WTC11 (cell line): Measurements from ENCODE around the gene RASA1. TPM values are rescaled to one million over a fixed set of nuclear protein-coding genes. Genes with fewer than 3 reads are reported as not detected.
A peak's percentile ranks its signal among the peaks of the same experiment; 100 is the strongest.

ENCODE experiments used
- ATAC-seq: fragments of 200-7000 bp; cut with Tn5 transposase; 2 replicates; pipeline ENCODE4 v1.10.0; 2021; ENCODE audit warnings: mild to moderate bottlenecking, moderate library complexity
- CTCF ChIA-PET: fragments of 300-600 bp; sonication (Branson Sonifier 250); formaldehyde crosslinking; loops from one replicate; lab custom pipeline; 2021; ENCODE audit warnings: antibody characterized with exemption; lab: Charles Lee
- POLR2A ChIA-PET: fragments of 350-600 bp; sonication (Branson Sonifier 250); formaldehyde crosslinking; loops from one replicate; lab custom pipeline; 2021; ENCODE audit warnings: antibody characterized with exemption; lab: Charles Lee
- DNase-seq: peaks from one replicate; pipeline ENCODE4 v3.0.0; 2021; ENCODE audit warnings: low spot score
- H3K27ac Mint-ChIP-seq: 2 replicates; pipeline ENCODE4 v1.8.0; 2021; ENCODE audit warnings: mixed read lengths
- H3K27me3 Mint-ChIP-seq: 2 replicates; pipeline ENCODE4 v1.8.0; 2021; ENCODE audit warnings: low read depth, mild to moderate bottlenecking, moderate library complexity, mixed read lengths
- H3K36me3 Mint-ChIP-seq: 2 replicates; pipeline ENCODE4 v1.8.0; 2021; ENCODE audit warnings: mixed read lengths
- H3K4me1 Mint-ChIP-seq: 2 replicates; pipeline ENCODE4 v1.8.0; 2022; ENCODE audit warnings: mixed read lengths
- H3K4me3 Mint-ChIP-seq: 2 replicates; pipeline ENCODE4 v1.8.0; 2021; ENCODE audit warnings: mild to moderate bottlenecking, moderate library complexity, mixed read lengths
- H3K9me3 Mint-ChIP-seq: 2 replicates; pipeline ENCODE4 v1.8.0; 2021; ENCODE audit warnings: mixed read lengths
- ATF3 ChIP-seq: sonication (generic); formaldehyde crosslinking; conservative IDR thresholded peaks from 2 replicates; pipeline ENCODE4 v1.8.1; 2022; ENCODE audit warnings: mild to moderate bottlenecking, missing genetic modification reagents
- FOXJ3 ChIP-seq: sonication (generic); formaldehyde crosslinking; IDR thresholded peaks from 2 replicates; pipeline ENCODE4 v1.9.0; 2021; ENCODE audit warnings: missing genetic modification reagents, mild to moderate bottlenecking, borderline replicate concordance
- FOXP4 ChIP-seq: sonication (generic); formaldehyde crosslinking; IDR thresholded peaks from 2 replicates; pipeline ENCODE4 v1.8.0; 2022; ENCODE audit warnings: mild to moderate bottlenecking, missing genetic modification reagents
- GABPB1 ChIP-seq: sonication (generic); formaldehyde crosslinking; IDR thresholded peaks from 2 replicates; pipeline ENCODE4 v1.8.1; 2023; ENCODE audit warnings: mild to moderate bottlenecking, missing genetic modification reagents
- IRF2 ChIP-seq: sonication (generic); formaldehyde crosslinking; IDR thresholded peaks from 2 replicates; pipeline ENCODE4 v1.8.0; 2022; ENCODE audit warnings: low read depth, missing genetic modification reagents, borderline replicate concordance
- NFYB ChIP-seq: sonication (generic); formaldehyde crosslinking; conservative IDR thresholded peaks from 2 replicates; pipeline ENCODE4 v1.8.0; 2022; ENCODE audit warnings: low read depth, missing genetic modification reagents
- RELA ChIP-seq: sonication (generic); formaldehyde crosslinking; IDR thresholded peaks from 2 replicates; pipeline ENCODE4 v1.8.1; 2022; ENCODE audit warnings: missing genetic modification reagents, mild to moderate bottlenecking, borderline replicate concordance
- SMAD3 ChIP-seq: sonication (generic); formaldehyde crosslinking; IDR thresholded peaks from 2 replicates; pipeline ENCODE4 v1.8.0; 2022; ENCODE audit warnings: missing genetic modification reagents, mild to moderate bottlenecking, borderline replicate concordance
- SOX15 ChIP-seq: fragments of 250-450 bp; sonication (Bioruptor Pico); IDR thresholded peaks from 2 replicates; pipeline ENCODE4 v1.9.0; 2021; ENCODE audit warnings: mild to moderate bottlenecking
- SP1 ChIP-seq: sonication (generic); formaldehyde crosslinking; conservative IDR thresholded peaks from 2 replicates; pipeline ENCODE4 v1.8.1; 2022; ENCODE audit warnings: missing genetic modification reagents
- TCF7 ChIP-seq: sonication (generic); formaldehyde crosslinking; IDR thresholded peaks from 2 replicates; pipeline ENCODE4 v1.8.0; 2022; ENCODE audit warnings: mild to moderate bottlenecking, low read depth, missing genetic modification reagents, moderate library complexity
- TEAD1 ChIP-seq: sonication (generic); formaldehyde crosslinking; IDR thresholded peaks from 2 replicates; pipeline ENCODE4 v1.8.0; 2022; ENCODE audit warnings: mild to moderate bottlenecking, missing genetic modification reagents
- USF1 ChIP-seq: sonication (generic); formaldehyde crosslinking; IDR thresholded peaks from 2 replicates; pipeline ENCODE4 v1.8.0; 2022; ENCODE audit warnings: mild to moderate bottlenecking, missing genetic modification reagents
- ZNF281 ChIP-seq: sonication (generic); formaldehyde crosslinking; IDR thresholded peaks from 2 replicates; pipeline ENCODE4 v1.8.0; 2023; ENCODE audit warnings: mild to moderate bottlenecking, missing genetic modification reagents
- ZNF416 ChIP-seq: fragments of 250-450 bp; sonication (Bioruptor Pico); IDR thresholded peaks from 2 replicates; pipeline ENCODE4 v1.9.0; 2021; ENCODE audit warnings: mild to moderate bottlenecking, inconsistent platforms
- ZNF671 ChIP-seq: fragments of 250-450 bp; sonication (Bioruptor Pico); IDR thresholded peaks from 2 replicates; pipeline ENCODE4 v1.8.0; 2021; ENCODE audit warnings: mild to moderate bottlenecking
- ZSCAN18 ChIP-seq: fragments of 250-450 bp; sonication (Bioruptor Pico); IDR thresholded peaks from 2 replicates; pipeline ENCODE4 v2.1.2; 2022; ENCODE audit warnings: mild to moderate bottlenecking, moderate library complexity
- total RNA-seq: library from RNA; stranded (reverse); gene quantifications from 3 replicates; pipeline ENCODE4 v1.2.3, GENCODE V29; 2021
- TF ChIP-seq, protein P1 (sequence below): fragments of 250-450 bp; sonication (Bioruptor Pico); conservative IDR thresholded peaks from 2 replicates; pipeline ENCODE4 v1.9.0; 2021; ENCODE audit warnings: mild to moderate bottlenecking
- TF ChIP-seq, protein P2 (sequence below): sonication (generic); formaldehyde crosslinking; IDR thresholded peaks from 2 replicates; pipeline ENCODE4 v1.8.1; 2023; ENCODE audit warnings: mild to moderate bottlenecking, missing genetic modification reagents, moderate library complexity

Gene RASA1
- total RNA-seq, 1 experiment from 2014 or later = 31.0 TPM

GRCh38 chr5:87260604-87261192, 7.0 kb upstream of the RASA1 start (continued):
- no peak for TF ChIP-seq USF1
- TF ChIP-seq SOX15 (CRISPR knock-in tag) = no peak
- TF ChIP-seq RELA = no peak

DNA sequence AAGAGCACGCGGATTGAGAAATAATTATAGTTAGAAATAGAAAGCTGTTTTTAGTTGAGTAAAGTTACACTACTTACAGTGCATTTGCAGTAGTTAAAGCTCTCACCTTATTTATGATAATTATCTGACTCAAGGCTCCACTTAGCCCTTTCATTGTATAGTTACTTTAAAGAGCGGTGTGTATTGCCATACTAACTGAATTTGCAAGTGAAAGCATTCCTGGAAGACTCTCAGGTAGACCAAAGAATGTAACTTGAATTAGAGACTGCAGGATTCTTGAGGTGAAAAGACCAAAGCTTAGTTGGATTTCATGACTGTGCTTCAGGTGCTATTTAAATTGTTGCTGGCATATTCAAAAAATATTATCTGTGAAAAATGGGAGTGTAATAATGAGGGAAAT, 4.2 kb upstream of the RASA1 start:
- no peaks in the 10 kb centered on the region for H3K9me3 Mint-ChIP-seq
- peaks cover 30% of the 10 kb centered on the region for H3K4me1 Mint-ChIP-seq
- H3K36me3 Mint-ChIP-seq = no peaks in the 10 kb centered on the region
- H3K4me3 Mint-ChIP-seq = no peak overlapping the region
- ATAC-seq (peak; percentile 34), DNase-seq (no peak)
- TF ChIP-seq ZNF416 (CRISPR knock-in tag) (no peak), FOXP4 (CRISPR knock-in tag) (no peak), SMAD3 (no peak), ZNF671 (CRISPR knock-in tag) (no peak), TCF7 (CRISPR knock-in tag) (no peak), GABPB1 (CRISPR knock-in tag) (no peak), IRF2 (no peak), SP1 (CRISPR knock-in tag) (0 out of 2 replicates have a peak, but pooled peaks have one; percentile 13), FOXJ3 (no peak), ATF3 (CRISPR knock-in tag) (no peak), TEAD1 (CRISPR knock-in tag) (peak; percentile 79; the same call in 1 of the 2 replicates), ZSCAN18 (CRISPR knock-in tag) (no peak), ZNF281 (no peak), NFYB (CRISPR knock-in tag) (no peak)
- TF ChIP-seq, protein P1, sequence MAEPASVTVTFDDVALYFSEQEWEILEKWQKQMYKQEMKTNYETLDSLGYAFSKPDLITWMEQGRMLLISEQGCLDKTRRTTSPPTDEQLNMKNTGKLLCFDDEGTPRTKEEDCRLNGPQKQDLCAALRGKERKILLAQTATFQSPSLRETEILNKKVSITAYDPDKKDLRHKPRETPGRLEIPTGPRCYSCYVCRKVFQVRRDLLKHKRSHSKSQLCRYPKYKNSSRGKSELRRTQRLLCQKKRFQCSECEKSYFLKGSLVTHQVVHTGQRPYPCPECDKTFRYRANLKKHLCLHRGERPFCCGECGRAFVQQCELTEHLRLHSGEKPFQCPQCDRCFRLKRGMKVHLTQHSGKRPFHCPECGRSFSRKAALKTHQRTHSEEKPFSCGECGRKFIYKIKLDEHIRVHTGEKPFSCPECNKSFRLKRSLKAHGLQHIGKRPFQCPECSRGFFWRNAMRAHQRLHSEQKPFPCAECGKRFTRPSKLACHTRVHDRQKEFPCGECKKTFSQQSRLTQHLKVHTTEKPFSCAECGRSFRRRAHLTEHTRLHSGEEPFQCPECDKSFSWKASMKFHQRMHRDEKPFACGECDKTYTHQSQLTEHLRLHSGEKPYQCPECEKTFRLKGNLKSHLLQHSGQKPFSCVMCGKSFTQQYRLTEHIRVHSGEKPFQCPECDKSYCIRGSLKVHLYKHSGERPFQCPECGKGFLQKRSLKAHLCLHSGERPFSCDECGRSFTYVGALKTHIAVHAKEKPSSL (CRISPR knock-in tag) = 0 out of 2 replicates have a peak, but pooled peaks have one; percentile 30
- TF ChIP-seq, protein P2, sequence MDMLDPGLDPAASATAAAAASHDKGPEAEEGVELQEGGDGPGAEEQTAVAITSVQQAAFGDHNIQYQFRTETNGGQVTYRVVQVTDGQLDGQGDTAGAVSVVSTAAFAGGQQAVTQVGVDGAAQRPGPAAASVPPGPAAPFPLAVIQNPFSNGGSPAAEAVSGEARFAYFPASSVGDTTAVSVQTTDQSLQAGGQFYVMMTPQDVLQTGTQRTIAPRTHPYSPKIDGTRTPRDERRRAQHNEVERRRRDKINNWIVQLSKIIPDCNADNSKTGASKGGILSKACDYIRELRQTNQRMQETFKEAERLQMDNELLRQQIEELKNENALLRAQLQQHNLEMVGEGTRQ (CRISPR knock-in tag) = no peak
- H3K27me3 Mint-ChIP-seq = peaks cover 71% of the 10 kb centered on the region
- POLR2A ChIA-PET = no interaction called here
- CTCF ChIA-PET = no interaction called here
- no peak overlapping the region for H3K27ac Mint-ChIP-seq
